Small intestine (tissue), 7 donors: ENCODE data around the gene SEMA3B. TPM values are rescaled to one million over a fixed set of nuclear protein-coding genes. Genes with fewer than 3 reads are reported as not detected.
"Not testable (repeated sequence)": the region's sequence is repeated elsewhere in the genome, so short reads cannot be mapped to it uniquely, and the experiment has no call there.

Source experiments
- DNase-seq, 2 donors: peaks; one replicate each; pipeline versions ENCODE4 v3.0.0 to v3.0.0-alpha.2; 2013
- FAIRE-seq: peaks from 2 replicates; lab custom pipeline; 2012; peaks lifted over from hg19 to GRCh38; lab: Jason Lieb, UNC
- H3K27ac ChIP-seq, 3 donors: one replicate each; pipeline ENCODE4 v1.5.1; 2013; ENCODE audit warnings: low read length in 2 of 3, mild to moderate bottlenecking in 2 of 3, control low read depth in 1 of 3, inconsistent platforms in 1 of 3, low read depth in 1 of 3, moderate library complexity in 1 of 3
- H3K27me3 ChIP-seq, 3 donors: one replicate each; pipeline ENCODE4 v1.6.1; 2013; ENCODE audit warnings: low read length in 3 of 3, inconsistent platforms in 1 of 3; ENCODE audit not compliant: control insufficient read depth in 3 of 3, insufficient read depth in 3 of 3
- H3K36me3 ChIP-seq, 3 donors: one replicate each; pipeline ENCODE4 v1.6.1; 2013; ENCODE audit warnings: low read length in 3 of 3, inconsistent platforms in 1 of 3, low read depth in 1 of 3, mild to moderate bottlenecking in 1 of 3, moderate library complexity in 1 of 3; ENCODE audit not compliant: control insufficient read depth in 3 of 3, insufficient read depth in 2 of 3
- H3K4me1 ChIP-seq, 3 donors: one replicate each; pipeline ENCODE4 v1.6.1; 2013; ENCODE audit warnings: low read length in 2 of 3, inconsistent platforms in 1 of 3, low read depth in 1 of 3, mild to moderate bottlenecking in 1 of 3, moderate library complexity in 1 of 3; ENCODE audit not compliant: control insufficient read depth in 3 of 3, insufficient read depth in 2 of 3
- H3K4me3 ChIP-seq, 3 donors: one replicate each; pipeline ENCODE4 v1.5.1; 2013; ENCODE audit warnings: low read length in 3 of 3, control low read depth in 1 of 3, inconsistent platforms in 1 of 3, low read depth in 1 of 3, mild to moderate bottlenecking in 1 of 3, moderate library complexity in 1 of 3
- H3K9me3 ChIP-seq, 2 donors: one replicate each; pipeline ENCODE4 v1.6.1; 2013; ENCODE audit warnings: low read depth in 1 of 2, low read length in 1 of 2; ENCODE audit not compliant: control insufficient read depth in 2 of 2, insufficient read depth in 1 of 2
- WGBS, 3 donors: extraction: QIAGEN DNeasy Blood & Tissue Kit; methylation state at CpG; one replicate each; pipeline ENCODE4 v1.1.7; 2013; 5-methylcytosine and 5-hydroxymethylcytosine counted together
- polyA plus RNA-seq, 4 donors: library from polyadenylated mRNA; stranded (reverse) in 3 of 4; unstranded in 1 of 4; fragments of 200-250 nt in 3 of 4; fragments of 120-200 nt in 1 of 4; gene quantifications; one replicate each; pipeline versions ENCODE4 v1.2.1 to v1.2.3, GENCODE V29; 2013
- donor health status: healthy with polysubstance abuse.
- donor health status: control.
- donor health status: control.
- donor health status: Bipolar disorder and iron deficiency.
- donor health status: healthy.

SEMA3B gene
- polyA plus RNA-seq, 4 donors: 39.2 to 204 (median 154) TPM

DNA sequence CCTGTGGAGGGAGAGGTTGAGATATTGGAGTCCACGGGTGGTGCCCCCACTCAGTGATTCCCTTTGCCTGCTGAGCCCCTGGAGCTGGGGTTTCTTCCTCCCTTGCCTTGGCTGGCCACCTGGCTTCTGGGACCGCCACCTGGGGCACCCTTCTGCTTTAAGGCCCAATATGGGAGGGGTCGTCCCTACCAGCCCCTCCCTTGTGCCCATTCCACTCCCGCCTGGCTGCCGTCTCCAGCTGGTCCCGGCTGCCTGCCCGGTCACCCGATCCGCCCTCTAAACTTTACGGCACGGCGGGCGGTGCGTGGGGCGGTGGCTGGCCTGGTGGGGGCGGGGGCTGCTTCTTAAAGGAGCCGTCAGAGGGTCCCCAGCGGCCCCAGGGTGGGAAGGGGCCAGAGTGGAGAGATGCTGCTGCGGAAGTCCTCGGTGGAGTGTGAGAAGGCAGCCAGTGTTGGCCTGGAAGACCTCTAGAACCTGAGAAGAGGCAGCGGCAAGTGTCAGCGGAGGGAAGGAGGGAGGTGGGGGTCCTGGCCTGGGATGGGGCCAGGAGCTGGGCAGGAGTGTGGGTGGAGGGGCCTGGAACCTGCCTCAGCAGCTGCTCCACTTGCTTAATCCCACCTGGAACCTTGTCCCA, 1.6 kb upstream of the SEMA3B start:
- peak overlapping the region; percentile 35 to 48 (median 41) for H3K4me3 ChIP-seq
- H3K9me3 ChIP-seq: no peaks in the 10 kb centered on the region
- DNase-seq (peak; percentile 69 to 81), FAIRE-seq (no peak)
- 11 to 13% (median 12%) methylated on average over 22 of the region's 22 CpGs for WGBS, 3 donors
- H3K4me1 ChIP-seq: peaks cover 4 to 86% (median 4%) of the 10 kb centered on the region in 3 donors
- peak overlapping the region; percentile 93 to 99 (median 98) for H3K27ac ChIP-seq
- H3K27me3 ChIP-seq: no peaks in the 10 kb centered on the region
- peaks cover 0 to 32% (median 0%) of the 10 kb centered on the region in 3 donors for H3K36me3 ChIP-seq

DNA sequence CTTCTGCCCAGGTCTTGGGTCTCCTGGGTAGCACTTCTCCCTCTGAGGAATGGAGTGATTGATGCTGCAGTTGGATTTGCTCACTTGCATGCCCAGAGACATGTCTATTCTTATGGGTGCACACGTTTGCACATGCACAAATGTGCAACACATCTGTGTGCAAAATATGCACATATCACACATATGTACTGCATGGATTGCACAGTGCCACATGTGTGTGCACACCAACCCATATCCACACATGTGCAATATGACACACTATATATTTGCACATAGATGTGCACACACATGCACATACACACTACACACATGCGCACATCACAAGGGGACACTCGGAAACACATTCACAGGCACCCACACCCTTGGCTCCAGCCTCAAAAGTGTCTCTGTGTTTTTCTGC, 671 bp upstream of the SEMA3B start:
- Histone ChIP-seq H3K4me1 (peaks cover 4 to 94% (median 4%) of the 10 kb centered on the region in 3 donors), H3K27me3 (peaks cover 0 to 3% (median 0%) of the 10 kb centered on the region in 3 donors), H3K4me3 (no peak overlapping the region), H3K27ac (peak overlapping the region; percentile 93 to 99 (median 98)), H3K9me3 (no peaks in the 10 kb centered on the region), H3K36me3 (peaks cover 0 to 29% (median 0%) of the 10 kb centered on the region in 3 donors)
- WGBS, 3 donors: 20 to 37% (median 27%) methylated on average over 3 of the region's 3 CpGs
- DNase-seq: peak in 1 of 2 donors; percentile 36
- FAIRE-seq: no peak

DNA sequence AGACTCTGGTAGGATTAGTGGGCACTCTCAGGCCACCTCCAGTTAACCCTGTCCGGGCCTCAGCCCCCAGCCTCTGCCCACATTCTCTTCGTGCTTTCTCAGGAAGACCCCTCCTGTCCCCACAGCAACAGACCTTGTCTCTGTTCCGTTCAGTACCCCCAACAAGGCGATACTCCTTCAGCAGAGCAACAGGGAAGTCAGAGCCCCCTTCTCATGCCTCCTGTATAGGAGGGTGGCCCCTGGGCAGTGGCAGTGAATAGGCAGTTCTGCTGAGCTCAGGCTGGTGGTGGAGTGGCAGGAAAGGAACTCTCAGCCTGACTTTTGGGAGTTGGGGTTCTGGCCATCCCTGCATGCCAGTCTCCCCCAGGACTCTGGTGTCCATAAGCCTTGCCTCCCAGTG, 513 bp downstream of the SEMA3B start:
- no peak for DNase-seq
- no peaks in the 10 kb centered on the region for H3K9me3 ChIP-seq
- peaks cover 0 to 14% (median 1%) of the 10 kb centered on the region in 3 donors for H3K27me3 ChIP-seq
- H3K4me3 ChIP-seq: peak overlapping the region in 2 of 3 donors; percentile 65 to 66
- H3K27ac ChIP-seq: peak overlapping the region; percentile 93 to 99 (median 98)
- H3K36me3 ChIP-seq: peaks cover 0 to 41% (median 0%) of the 10 kb centered on the region in 3 donors
- WGBS, 3 donors: 40 to 60% (median 40%) methylated on average over 4 of the region's 4 CpGs
- FAIRE-seq: no peak
- peaks cover 4 to 96% (median 4%) of the 10 kb centered on the region in 3 donors for H3K4me1 ChIP-seq

DNA sequence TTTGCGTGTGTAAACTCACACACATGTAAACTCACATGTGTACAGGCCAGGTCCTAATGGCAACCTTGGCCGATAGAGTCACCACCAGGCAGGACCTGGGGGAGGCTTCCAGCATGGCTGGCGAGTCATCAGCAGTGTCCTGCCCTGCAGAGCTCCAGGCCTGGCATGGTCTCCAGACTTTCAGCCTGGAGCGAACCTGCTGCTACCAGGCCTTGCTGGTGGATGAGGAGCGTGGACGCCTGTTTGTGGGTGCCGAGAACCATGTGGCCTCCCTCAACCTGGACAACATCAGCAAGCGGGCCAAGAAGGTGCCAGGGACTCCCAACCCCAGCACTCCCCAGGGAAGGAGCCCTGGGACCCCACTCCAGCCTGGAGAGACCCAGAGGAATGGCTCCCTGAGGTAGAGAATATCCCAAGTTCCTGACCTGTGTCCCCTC, 1.0 kb downstream of the SEMA3B start:
- Histone ChIP-seq H3K4me1 (peaks cover 2 to 91% (median 4%) of the 10 kb centered on the region in 3 donors), H3K27me3 (peaks cover 0 to 18% (median 3%) of the 10 kb centered on the region in 3 donors), H3K27ac (peak overlapping the region; percentile 93 to 99 (median 98)), H3K4me3 (peak overlapping the region in 2 of 3 donors; percentile 65 to 66), H3K36me3 (peaks cover 0 to 46% (median under 1%) of the 10 kb centered on the region in 3 donors), H3K9me3 (no peaks in the 10 kb centered on the region)
- 63 to 82% (median 80%) methylated on average over 8 of the region's 8 CpGs for WGBS, 3 donors
- DNase-seq (peak in 1 of 2 donors; percentile 54), FAIRE-seq (no peak)

DNA sequence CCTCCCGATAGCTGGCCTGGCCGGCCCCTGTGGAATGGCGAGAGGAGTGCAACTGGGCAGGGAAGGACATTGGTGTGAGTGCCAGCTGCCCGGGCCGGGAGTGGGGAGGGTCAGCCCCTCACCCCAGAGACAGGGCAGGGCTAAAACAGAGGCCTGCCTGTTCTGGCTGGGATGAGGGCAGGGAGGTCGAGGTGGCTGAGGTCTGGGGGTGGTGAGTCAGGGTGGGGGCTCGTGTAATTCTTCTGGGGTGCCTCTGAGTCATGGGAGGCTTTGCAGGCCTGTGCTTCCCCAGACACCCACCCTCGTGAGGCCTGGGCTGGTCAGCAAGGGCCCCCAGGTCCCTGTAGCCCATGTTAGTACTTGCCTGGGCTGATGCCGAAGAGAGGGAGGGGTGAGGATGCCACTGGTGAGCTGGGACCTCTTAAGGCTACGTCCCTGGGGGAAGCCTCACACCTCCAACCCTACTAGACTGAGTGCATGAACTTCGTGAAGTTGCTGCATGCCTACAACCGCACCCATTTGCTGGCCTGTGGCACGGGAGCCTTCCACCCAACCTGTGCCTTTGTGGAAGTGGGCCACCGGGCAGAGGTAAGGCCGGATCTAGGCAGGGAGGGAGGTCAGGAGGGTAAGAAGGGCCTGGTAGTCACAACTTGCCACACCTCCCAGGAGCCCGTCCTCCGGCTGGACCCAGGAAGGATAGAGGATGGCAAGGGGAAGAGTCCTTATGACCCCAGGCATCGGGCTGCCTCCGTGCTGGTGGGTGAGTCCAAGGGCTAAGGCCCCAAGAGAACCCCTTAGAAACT, 1.7 kb downstream of the SEMA3B start:
- H3K4me1 ChIP-seq: peaks cover 0 to 84% (median 4%) of the 10 kb centered on the region in 3 donors
- WGBS, 3 donors: 63 to 77% (median 67%) methylated on average over 17 to 19 of the region's 19 CpGs
- peaks cover 2 to 52% (median 6%) of the 10 kb centered on the region in 3 donors for H3K36me3 ChIP-seq

DNA sequence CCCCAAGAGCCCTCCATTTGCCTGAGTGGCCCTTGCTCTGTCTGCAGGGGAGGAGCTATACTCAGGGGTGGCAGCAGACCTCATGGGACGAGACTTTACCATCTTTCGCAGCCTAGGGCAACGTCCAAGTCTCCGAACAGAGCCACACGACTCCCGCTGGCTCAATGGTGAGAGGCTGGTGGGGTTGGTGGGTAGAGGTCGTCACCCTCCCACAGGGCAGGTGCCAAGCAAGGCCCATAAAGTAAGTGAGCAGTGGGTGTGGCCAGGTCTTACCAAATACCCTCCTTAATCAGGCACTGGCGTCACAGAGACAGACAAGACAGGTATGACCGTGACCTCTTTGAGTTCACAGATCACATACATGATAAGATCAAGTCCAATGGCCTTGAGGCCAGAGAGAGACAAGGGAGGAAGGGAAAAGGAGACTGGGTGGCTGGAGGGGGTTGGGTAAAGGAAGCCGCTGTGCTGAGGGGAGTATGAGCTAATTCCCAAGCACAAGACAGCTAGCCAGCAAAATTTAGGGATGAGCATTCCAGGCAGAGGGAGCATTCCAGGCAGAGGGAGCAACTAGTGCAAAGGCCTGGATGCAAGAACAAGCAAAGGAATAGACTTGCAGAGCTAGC, 2.5 kb downstream of the SEMA3B start:
- Histone ChIP-seq H3K27me3 (peaks cover 0 to 24% (median 3%) of the 10 kb centered on the region in 3 donors), H3K4me1 (peaks cover 0 to 77% (median 4%) of the 10 kb centered on the region in 3 donors), H3K36me3 (peaks cover 3 to 60% (median 9%) of the 10 kb centered on the region in 3 donors), H3K4me3 (peak overlapping the region in 1 of 3 donors; percentile 66), H3K27ac (peak overlapping the region; percentile 69 to 99 (median 98)), H3K9me3 (no peaks in the 10 kb centered on the region)
- 17 to 58% (median 34%) methylated on average over 10 of the region's 10 CpGs for WGBS, 3 donors
- DNase-seq: peak; percentile 86 to 89
- FAIRE-seq: no peak

More for the DNA sequence above, 1.7 kb downstream of the SEMA3B start:
- Histone ChIP-seq H3K9me3 (no peaks in the 10 kb centered on the region), H3K4me3 (peak overlapping the region in 2 of 3 donors; percentile 65 to 66), H3K27ac (peak overlapping the region; percentile 93 to 99 (median 98)), H3K27me3 (peaks cover 0 to 22% (median 3%) of the 10 kb centered on the region in 3 donors)
- DNase-seq: peak in 1 of 2 donors; percentile 47
- no peak for FAIRE-seq

DNA sequence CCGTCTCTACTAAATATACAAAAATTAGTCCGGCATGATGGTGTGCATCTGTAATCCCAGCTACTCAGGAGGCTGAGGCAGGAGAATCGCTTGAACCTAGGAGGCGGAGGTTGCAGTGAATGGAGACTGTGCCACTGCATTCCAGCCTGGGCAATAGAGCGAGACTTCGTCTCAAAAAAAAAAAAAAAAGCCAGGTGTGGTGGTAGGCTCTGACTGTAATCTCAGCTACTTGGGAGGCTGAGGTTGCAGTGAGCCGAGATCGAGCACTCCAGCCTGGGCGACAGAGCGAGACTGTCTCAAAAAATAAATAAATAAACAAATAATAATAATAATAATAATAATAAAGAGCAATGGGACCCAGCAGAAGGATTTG, 3.6 kb downstream of the SEMA3B start:
- peaks cover 0 to 28% (median 5%) of the 10 kb centered on the region in 3 donors for H3K27me3 ChIP-seq
- 65 to 70% (median 69%) methylated on average over 10 of the region's 10 CpGs for WGBS, 3 donors
- H3K9me3 ChIP-seq, H3K27ac ChIP-seq, FAIRE-seq, H3K4me3 ChIP-seq, DNase-seq: not testable (repeated sequence)
- peaks cover 3 to 70% (median 9%) of the 10 kb centered on the region in 3 donors for H3K36me3 ChIP-seq
- peaks cover 0 to 71% (median 4%) of the 10 kb centered on the region in 3 donors for H3K4me1 ChIP-seq
